Panc1 (cell line): ENCODE data around the gene IPMK. TPM values are rescaled to one million over a fixed set of nuclear protein-coding genes. Genes with fewer than 3 reads are reported as not detected.

Source experiments
- ATAC-seq: fragments of 200-7000 bp; cut with Tn5 transposase; 2 replicates; pipeline ENCODE4 v1.9.1; 2020; ENCODE audit warnings: mild to moderate bottlenecking, moderate library complexity
- BruUV-seq: library from RNA; stranded (reverse); fragments of 400-500 nt; replicated peaks from 2 replicates; lab custom pipeline; 2021; lab: Mats Ljungman, UMichigan
- CTCF ChIA-PET: fragments of 300-600 bp; sonication (Branson Sonifier 250); formaldehyde crosslinking; loops from one replicate; lab custom pipeline; 2022; ENCODE audit warnings: antibody characterized with exemption; lab: Charles Lee
- POLR2A ChIA-PET: fragments of 300-600 bp; sonication (Branson Sonifier 250); formaldehyde crosslinking; loops from one replicate; lab custom pipeline; 2022; ENCODE audit warnings: antibody characterized with exemption; lab: Charles Lee
- DNase-seq: peaks from one replicate; pipeline ENCODE4 v3.0.0-alpha.2; 2010; ENCODE audit warnings: low read depth, low spot score
- H3K27ac ChIP-seq: 2 replicates; pipeline ENCODE4 v1.5.1; 2011; ENCODE audit warnings: mild to moderate bottlenecking, low read length, inconsistent platforms
- H3K27me3 ChIP-seq: fragments of 200-500 bp; sonication (Bioruptor generic); 2 replicates; pipeline ENCODE4 v1.6.0; 2014; ENCODE audit warnings: low read length, inconsistent platforms; ENCODE audit not compliant: control insufficient read depth, insufficient read depth
- H3K36me3 ChIP-seq: fragments of 200-500 bp; sonication (Bioruptor generic); 2 replicates; pipeline ENCODE4 v1.5.1; 2014; ENCODE audit warnings: inconsistent platforms, mild to moderate bottlenecking, low read length, moderate library complexity; ENCODE audit not compliant: control insufficient read depth, insufficient read depth
- H3K4me1 ChIP-seq: 2 replicates; pipeline ENCODE4 v1.5.1; 2011; ENCODE audit warnings: inconsistent platforms, mild to moderate bottlenecking, low read length, moderate library complexity; ENCODE audit not compliant: control insufficient read depth, insufficient read depth
- H3K4me3 ChIP-seq, 2 experiments: 2 replicates each; pipeline ENCODE4 v1.5.1; 2011 to 2012; ENCODE audit warnings: low read depth in 2 of 2, low read length in 2 of 2, mild to moderate bottlenecking in 2 of 2, inconsistent platforms in 1 of 2, moderate library complexity in 1 of 2
- H3K9me3 ChIP-seq: fragments of 200-500 bp; sonication (Bioruptor generic); 2 replicates; pipeline ENCODE4 v1.5.1; 2014; ENCODE audit warnings: low read depth, mild to moderate bottlenecking, inconsistent platforms, low read length, moderate library complexity; ENCODE audit not compliant: control insufficient read depth, insufficient read depth
- CTCF ChIP-seq: fragments of 450-650 bp; IDR thresholded peaks from 2 replicates; pipeline ENCODE4 v1.5.1; 2017; ENCODE audit warnings: mild to moderate bottlenecking
- POLR2AphosphoS5 ChIP-seq: IDR thresholded peaks from 2 replicates; pipeline ENCODE4 v1.6.1; 2012; ENCODE audit warnings: mild to moderate bottlenecking, low read depth, low read length, moderate library complexity
- REST ChIP-seq, 2 experiments: IDR thresholded peaks; 2 replicates each; pipeline ENCODE4 v1.6.1; 2011 to 2012; ENCODE audit warnings: low read depth in 2 of 2, control low read depth in 1 of 2, low read length in 1 of 2, mild to moderate bottlenecking in 1 of 2, moderate library complexity in 1 of 2; ENCODE audit not compliant: insufficient read depth in 1 of 2
- SIN3A ChIP-seq: IDR thresholded peaks from 2 replicates; pipeline ENCODE4 v1.6.1; 2012; ENCODE audit warnings: low read depth, mild to moderate bottlenecking, low read length, moderate library complexity, borderline replicate concordance; ENCODE audit not compliant: insufficient read depth
- TCF7L2 ChIP-seq: IDR thresholded peaks from 2 replicates; pipeline ENCODE4 v1.6.1; 2011; ENCODE audit warnings: mild to moderate bottlenecking, low read depth, low read length, inconsistent platforms
- in situ Hi-C: cut with HindIII; loops from 2 replicates; pipeline ENCODE4 v1.10.0; 2016; ENCODE audit warnings: low sequenced_read_pairs, low pct_unique_long_range_greater_than_20kb
- intact Hi-C: fragments of 100-400 bp; cut with micrococcal nuclease; formaldehyde crosslinking; loops from one replicate; pipeline ENCODE4 v1.10.0; 2022; ENCODE audit not compliant: unreplicated experiment
- total RNA-seq: library from RNA; stranded (reverse); gene quantifications from one replicate; pipeline ENCODE4 v1.2.1, GENCODE V29; 2021; ENCODE audit not compliant: unreplicated experiment

Gene IPMK
- total RNA-seq, 1 experiment from 2014 or later = 9.3 TPM

GRCh38 chr10:58206251-58206650, 61.4 kb downstream of the IPMK start:
- no peak for TF ChIP-seq CTCF
- DNase-seq = no peak
- ChIA-PET POLR2A (no interaction called here), CTCF (no interaction called here)
- Histone ChIP-seq H3K9me3 (no peaks in the 10 kb centered on the region), H3K4me1 (no peaks in the 10 kb centered on the region), H3K27me3 (no peaks in the 10 kb centered on the region), H3K36me3 (no peaks in the 10 kb centered on the region), H3K27ac (no peak overlapping the region), H3K4me3 (no peak overlapping the region)
- in situ Hi-C loops = no loop called here
- intact Hi-C loops = no loop called here
- BruUV-seq = no TSS peak
- no peak for ATAC-seq

GRCh38 chr10:58201704-58202103, 66.0 kb downstream of the IPMK start:
- Histone ChIP-seq H3K4me3 (no peak overlapping the region), H3K36me3 (no peaks in the 10 kb centered on the region), H3K4me1 (no peaks in the 10 kb centered on the region), H3K27ac (no peak overlapping the region), H3K9me3 (no peaks in the 10 kb centered on the region), H3K27me3 (no peaks in the 10 kb centered on the region)
- in situ Hi-C loops = no loop called here
- ATAC-seq = no peak
- DNase-seq = no peak
- BruUV-seq = no TSS peak
- no peak for TF ChIP-seq REST (IDR thresholded peaks at IDR 0.05; ENCODE audit: insufficient read depth in 1 of 2, low read depth in 2 of 2, low read length in 1 of 2)
- no peak for TF ChIP-seq TCF7L2
- TF ChIP-seq POLR2AphosphoS5 = no peak
- no peak for TF ChIP-seq CTCF
- TF ChIP-seq SIN3A = no peak
- CTCF ChIA-PET = no interaction called here
- intact Hi-C loops = no loop called here
- POLR2A ChIA-PET = no interaction called here
